Measurements from ENCODE around the gene FASTK. TPM values are rescaled to one million over a fixed set of nuclear protein-coding genes. Genes with fewer than 3 reads are reported as not detected.

Gene FASTK
- total and polyA plus RNA-seq, 7 donors, result 87.1 to 194 (median 126) TPM

GRCh38 chr7:151064454-151064853 lies 16.2 kb downstream of the FASTK start:
- Histone ChIP-seq H3K9me3 (no peaks in the 10 kb centered on the region), H3K4me3 (no peak overlapping the region), H3K4me1 (peaks cover 19% of the 10 kb centered on the region), H3K27me3 (ENCODE audit: insufficient read depth in 3 of 3, low read length in 2 of 3) (no peaks in the 10 kb centered on the region), H3K36me3 (ENCODE audit: insufficient read depth in 1 of 2, low read depth in 1 of 2) (peaks cover 12 to 53% of the 10 kb centered on the region in 2 donors), H3K27ac (no peak overlapping the region)
- no peak for TF ChIP-seq CTCF (IDR thresholded peaks at IDR 0.05)
- 92 to 97% (median 94%) methylated on average over 15 to 18 of the region's 18 CpGs for WGBS, 3 donors
- DNase-seq, result no peak
- ATAC-seq, result no peak
- intact Hi-C loops (cut with DNase I), result no loop called here

- Histone ChIP-seq H3K4me3 (peak overlapping the region; percentile 28), H3K36me3 (ENCODE audit: insufficient read depth in 1 of 2, low read depth in 1 of 2) (peaks cover 12 to 43% of the 10 kb centered on the region in 2 donors), H3K27ac (peak overlapping the region; percentile 69), H3K27me3 (ENCODE audit: insufficient read depth in 3 of 3, low read length in 2 of 3) (no peaks in the 10 kb centered on the region), H3K4me1 (peaks cover 25% of the 10 kb centered on the region), H3K9me3 (no peaks in the 10 kb centered on the region)
- intact Hi-C loops (cut with DNase I), result no loop called here
- peak; percentile 64 to 71 for DNase-seq
- no peak for TF ChIP-seq CTCF (IDR thresholded peaks at IDR 0.05)
- peak; percentile 7 to 31 (median 15) for ATAC-seq
- 41 to 63% (median 46%) methylated on average over 11 of the region's 11 CpGs for WGBS, 3 donors
These were observed 17.4 kb downstream of the FASTK start for GRCh38 chr7:151063212-151063561.

- TF ChIP-seq CTCF (IDR thresholded peaks at IDR 0.05), result no peak
- Histone ChIP-seq H3K27ac (peak overlapping the region; percentile 69), H3K27me3 (ENCODE audit: insufficient read depth in 3 of 3, low read length in 2 of 3) (no peaks in the 10 kb centered on the region), H3K9me3 (no peaks in the 10 kb centered on the region), H3K4me1 (peaks cover 25% of the 10 kb centered on the region), H3K4me3 (peak overlapping the region; percentile 28), H3K36me3 (ENCODE audit: insufficient read depth in 1 of 2, low read depth in 1 of 2) (peaks cover 9 to 37% of the 10 kb centered on the region in 2 donors)
- DNase-seq, result peak in 1 of 2 donors; percentile 63
- peak; percentile 6 to 30 (median 14) for ATAC-seq
- intact Hi-C loops (cut with DNase I), result no loop called here
- WGBS, 3 donors, result 59 to 68% (median 64%) methylated on average over 35 to 43 of the region's 43 CpGs
These were observed 18.0 kb downstream of the FASTK start for GRCh38 chr7:151062399-151063211.

GRCh38 chr7:151062111-151062398 lies 18.6 kb downstream of the FASTK start:
- Histone ChIP-seq H3K27me3 (ENCODE audit: insufficient read depth in 3 of 3, low read length in 2 of 3) (no peaks in the 10 kb centered on the region), H3K27ac (no peak overlapping the region), H3K36me3 (ENCODE audit: insufficient read depth in 1 of 2, low read depth in 1 of 2) (peaks cover 5 to 32% of the 10 kb centered on the region in 2 donors), H3K4me3 (peak overlapping the region; percentile 28), H3K9me3 (no peaks in the 10 kb centered on the region), H3K4me1 (peaks cover 29% of the 10 kb centered on the region)
- DNase-seq (no peak), ATAC-seq (no peak)
- intact Hi-C loops (cut with DNase I), result no loop called here
- WGBS, 3 donors, result 77 to 79% (median 77%) methylated on average over 10 to 11 of the region's 11 CpGs
- TF ChIP-seq CTCF (IDR thresholded peaks at IDR 0.05), result no peak

All from psoas muscle (tissue), 8 donors.